NCI-H524 treated with DMSO at 0.1 percent for 48 hours (cell line): ENCODE measurements around the gene IRAK1.
"Not testable (repeated sequence)": the region's sequence is repeated elsewhere in the genome, so short reads cannot be mapped to it uniquely, and the experiment has no call there.

Experiments
- DNase-seq: peaks from one replicate; lab custom pipeline; 2025; lab: John Stamatoyannopoulos, UW

IRAK1 gene

GRCh38 chrX:153995504-153995903 lies 24.2 kb downstream of the IRAK1 start:
- no peak for DNase-seq

DNA sequence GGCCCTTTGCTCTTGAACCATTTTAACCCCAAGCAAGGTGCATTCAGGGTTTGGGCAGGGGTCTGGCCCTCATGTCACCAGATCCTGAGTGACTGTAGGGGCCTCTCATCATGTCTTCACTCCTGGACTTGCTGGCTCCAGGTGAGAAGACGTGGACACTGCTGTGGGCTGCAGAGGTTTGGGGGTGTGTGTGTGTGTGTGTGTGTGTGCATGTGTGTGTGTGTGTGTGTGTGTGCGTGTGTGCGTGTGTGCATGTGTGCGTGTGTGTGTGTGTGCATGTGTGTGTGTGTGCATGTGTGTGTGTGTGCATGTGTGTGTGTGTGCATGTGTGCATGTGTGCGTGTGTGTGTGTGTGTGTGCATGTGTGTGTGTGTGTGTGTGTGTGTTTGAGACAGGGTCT lies 25.3 kb downstream of the IRAK1 start:
- DNase-seq: not testable (repeated sequence)

DNA sequence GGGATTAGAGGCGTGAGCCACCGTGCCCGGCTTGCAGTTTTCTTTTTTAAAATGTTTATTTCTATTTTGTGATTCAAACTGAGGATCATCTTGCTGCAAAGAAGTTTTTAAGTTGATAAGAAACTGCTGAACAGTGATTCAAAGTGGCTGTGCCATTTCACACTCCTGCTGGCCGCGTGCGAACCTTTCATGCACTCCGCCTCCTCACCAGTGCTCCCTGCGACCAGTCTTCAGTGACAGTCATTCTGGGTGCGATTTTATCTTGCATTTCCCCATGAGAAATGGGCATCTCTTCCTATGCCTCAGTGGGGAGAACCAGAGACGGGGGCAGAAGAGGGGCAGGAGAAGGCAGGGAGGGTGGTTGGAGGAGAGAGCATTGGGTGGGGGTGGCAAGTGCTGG lies 25.7 kb downstream of the IRAK1 start:
- DNase-seq: no peak

GRCh38 chrX:153993079-153993478 lies 26.6 kb downstream of the IRAK1 start:
- peak; percentile 50 for DNase-seq

- DNase-seq: no peak
Measured at GRCh38 chrX:153992180-153992579, 27.5 kb downstream of the IRAK1 start.

- DNase-seq: no peak
Measured at GRCh38 chrX:153991013-153991580, 28.6 kb downstream of the IRAK1 start.

DNA sequence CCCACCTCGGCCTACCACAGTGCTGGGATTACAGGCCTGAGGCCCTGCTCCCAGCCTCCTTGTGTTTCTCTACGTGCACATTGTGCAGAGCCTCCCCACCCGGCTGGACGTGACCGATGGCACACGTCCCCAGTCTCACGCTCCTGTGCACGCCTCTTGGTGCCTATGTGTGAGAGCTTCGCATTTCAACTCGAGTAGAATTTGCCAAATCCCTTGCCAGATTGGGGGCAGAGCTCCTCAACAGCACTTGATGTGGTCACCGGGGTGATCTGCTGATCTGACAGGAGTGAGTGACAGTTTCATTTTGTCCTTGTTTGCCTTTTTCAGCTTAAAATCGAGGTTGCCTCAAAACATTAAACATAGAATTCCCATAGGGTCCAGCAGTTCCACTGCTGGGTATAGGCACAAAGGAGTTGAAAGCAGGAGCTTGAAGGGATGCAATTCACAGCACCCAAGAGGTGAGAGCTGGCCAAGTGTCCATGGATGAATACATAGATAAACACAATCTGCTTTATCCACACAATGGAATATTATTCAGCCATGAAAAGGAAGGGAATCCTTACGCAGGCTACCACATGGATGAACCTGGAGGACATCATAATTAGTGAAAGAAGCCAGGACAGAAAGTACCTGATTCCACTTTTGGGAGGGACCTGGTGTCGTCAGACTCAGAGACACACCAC lies 29.6 kb downstream of the IRAK1 start:
- no peak for DNase-seq

GRCh38 chrX:153988493-153988892 lies 31.2 kb downstream of the IRAK1 start:
- no peak for DNase-seq

DNA sequence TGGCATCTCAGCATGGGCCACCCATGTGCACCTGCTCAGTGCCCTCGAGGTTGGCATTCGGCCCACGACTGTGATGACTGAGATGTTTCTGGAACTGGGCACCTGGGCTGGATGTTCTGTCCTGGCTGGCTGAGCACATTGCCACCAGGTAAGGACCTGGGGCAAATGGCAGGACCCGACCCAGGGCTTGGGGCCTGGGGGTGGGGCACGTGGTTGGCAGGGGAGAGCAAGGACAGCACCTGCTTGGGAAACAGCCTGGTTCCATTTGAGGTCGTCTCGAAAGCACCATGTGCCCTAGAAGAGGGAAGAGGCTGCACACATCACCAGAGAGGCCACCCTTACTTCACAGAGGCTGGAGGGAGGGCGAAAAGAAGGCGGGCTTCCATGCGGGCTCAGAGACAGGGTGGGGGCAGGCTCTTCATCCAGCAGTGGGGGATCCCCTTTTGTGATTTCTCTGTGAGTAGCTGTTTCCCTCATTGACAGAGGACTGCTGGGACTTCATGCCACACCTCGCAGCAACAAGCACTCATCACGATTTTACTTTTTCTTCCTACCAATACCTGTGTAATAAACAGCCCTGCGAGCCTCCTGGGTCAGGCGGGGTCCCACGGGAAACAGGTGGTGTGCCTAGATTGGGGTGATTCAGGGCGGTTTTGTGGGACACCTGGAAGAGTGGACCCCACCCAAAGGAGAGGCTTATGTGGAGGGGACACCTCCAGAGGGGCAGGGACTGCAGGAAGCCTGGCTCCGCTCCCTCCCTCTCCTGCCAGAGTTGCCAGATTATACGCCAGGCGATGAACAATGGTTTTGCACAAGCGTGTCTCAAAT lies 35.1 kb downstream of the IRAK1 start:
- no peak for DNase-seq

GRCh38 chrX:153983321-153983801 lies 36.3 kb downstream of the IRAK1 start:
- DNase-seq: no peak

DNA sequence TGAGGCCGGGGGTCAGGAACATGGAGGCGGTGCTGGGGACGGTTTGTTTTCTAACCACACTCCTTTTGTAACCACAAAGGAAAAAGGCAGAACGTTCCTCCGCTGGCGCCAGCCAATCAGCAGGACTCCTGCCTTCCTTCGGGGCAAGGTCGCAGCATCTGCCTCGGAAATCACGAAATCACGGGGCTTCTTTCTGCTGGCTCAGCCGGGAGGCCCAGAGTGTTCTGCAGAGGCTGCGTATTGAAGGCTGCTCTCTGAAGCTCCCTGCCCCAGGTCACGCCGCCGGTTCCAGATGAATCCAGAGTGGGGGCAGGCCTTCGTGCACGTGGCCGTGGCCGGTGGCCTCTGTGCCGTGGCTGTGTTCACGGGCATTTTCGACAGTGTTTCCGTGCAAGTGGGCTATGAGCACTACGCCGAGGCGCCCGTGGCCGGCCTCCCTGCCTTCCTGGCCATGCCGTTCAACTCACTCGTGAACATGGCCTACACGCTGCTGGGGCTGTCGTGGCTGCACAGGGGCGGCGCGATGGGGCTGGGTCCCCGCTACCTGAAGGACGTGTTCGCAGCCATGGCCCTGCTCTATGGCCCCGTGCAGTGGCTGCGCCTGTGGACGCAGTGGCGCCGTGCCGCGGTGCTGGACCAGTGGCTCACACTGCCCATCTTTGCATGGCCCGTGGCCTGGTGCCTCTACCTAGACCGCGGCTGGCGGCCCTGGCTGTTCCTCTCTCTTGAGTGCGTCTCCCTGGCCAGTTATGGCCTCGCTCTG lies 37.8 kb downstream of the IRAK1 start:
- no peak for DNase-seq

DNA sequence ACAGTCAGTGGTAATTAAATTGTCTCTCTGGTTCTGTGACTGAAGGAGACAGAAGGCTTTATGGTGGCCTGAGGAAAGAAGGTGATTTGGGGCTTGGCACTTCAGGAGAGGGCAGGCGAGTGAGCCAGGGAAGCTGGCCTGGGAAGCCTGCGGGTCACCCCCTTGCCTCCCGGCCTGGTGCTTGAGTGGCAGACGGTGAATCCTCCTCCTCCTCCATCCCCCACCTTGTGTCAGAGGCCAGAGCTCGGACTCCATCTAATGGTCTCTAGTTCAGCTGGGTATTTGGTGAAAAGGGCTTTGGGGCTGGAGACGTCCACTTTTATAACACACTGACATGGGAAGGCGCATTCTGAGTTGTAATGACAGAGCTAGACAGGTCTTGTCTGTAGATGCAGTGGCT lies 38.5 kb downstream of the IRAK1 start:
- DNase-seq: no peak

DNA sequence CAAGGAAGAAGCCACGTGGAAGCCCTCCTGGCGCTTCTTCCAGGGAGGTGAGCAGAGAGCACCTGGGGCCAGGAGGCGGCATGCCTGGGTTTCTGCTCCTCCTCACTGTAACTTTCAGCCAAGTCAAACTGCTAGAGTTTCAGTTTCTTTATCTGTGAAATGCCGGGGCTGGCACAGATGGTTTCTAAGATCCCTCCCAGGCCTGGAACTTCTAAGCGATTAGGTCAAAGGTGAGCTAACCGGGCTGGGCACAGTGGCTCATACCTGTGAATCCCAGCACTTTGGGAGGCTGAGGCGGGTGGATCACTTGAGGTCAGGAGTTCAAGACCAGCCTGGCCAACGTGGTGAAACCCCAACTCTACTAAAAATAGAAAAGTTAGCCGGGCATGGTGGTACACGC lies 39.3 kb downstream of the IRAK1 start:
- DNase-seq: not testable (repeated sequence)

- DNase-seq: no peak
Measured at GRCh38 chrX:153974726-153975286, 44.9 kb downstream of the IRAK1 start.

DNA sequence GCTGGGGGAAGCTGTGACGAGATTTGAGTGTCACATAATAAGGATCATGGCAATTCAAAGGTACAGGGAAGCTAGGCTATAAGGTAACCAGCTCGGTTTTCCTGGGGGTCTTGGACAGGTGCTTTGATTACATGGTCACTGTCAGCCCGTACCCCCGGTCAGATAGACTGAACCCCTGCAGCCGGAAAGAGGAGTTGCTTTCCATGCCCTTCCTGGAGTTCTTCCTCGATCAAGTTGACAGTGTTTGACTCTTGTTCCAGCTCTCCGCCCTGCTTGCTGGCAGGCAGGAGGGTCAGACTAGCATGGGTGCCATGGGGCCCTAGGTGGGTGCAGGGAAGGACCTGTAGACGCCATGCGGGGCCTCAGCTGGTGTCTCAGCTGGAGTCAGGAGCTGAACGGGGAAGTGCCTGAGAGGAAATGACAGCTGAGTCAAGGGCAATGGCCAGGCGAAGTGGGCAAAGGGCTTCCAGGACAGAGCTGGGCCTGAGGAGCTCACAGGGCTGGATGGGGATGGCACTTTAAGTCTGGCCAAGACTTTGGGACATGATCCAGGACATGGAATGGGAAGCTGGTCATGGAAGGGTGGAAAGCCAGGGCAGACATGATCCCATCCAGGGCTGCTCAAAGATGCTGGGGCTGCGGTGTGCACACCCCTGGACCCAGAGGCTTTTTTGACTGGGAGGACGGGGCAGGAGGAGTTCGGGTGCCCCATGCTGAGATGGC lies 45.5 kb downstream of the IRAK1 start:
- no peak for DNase-seq

DNA sequence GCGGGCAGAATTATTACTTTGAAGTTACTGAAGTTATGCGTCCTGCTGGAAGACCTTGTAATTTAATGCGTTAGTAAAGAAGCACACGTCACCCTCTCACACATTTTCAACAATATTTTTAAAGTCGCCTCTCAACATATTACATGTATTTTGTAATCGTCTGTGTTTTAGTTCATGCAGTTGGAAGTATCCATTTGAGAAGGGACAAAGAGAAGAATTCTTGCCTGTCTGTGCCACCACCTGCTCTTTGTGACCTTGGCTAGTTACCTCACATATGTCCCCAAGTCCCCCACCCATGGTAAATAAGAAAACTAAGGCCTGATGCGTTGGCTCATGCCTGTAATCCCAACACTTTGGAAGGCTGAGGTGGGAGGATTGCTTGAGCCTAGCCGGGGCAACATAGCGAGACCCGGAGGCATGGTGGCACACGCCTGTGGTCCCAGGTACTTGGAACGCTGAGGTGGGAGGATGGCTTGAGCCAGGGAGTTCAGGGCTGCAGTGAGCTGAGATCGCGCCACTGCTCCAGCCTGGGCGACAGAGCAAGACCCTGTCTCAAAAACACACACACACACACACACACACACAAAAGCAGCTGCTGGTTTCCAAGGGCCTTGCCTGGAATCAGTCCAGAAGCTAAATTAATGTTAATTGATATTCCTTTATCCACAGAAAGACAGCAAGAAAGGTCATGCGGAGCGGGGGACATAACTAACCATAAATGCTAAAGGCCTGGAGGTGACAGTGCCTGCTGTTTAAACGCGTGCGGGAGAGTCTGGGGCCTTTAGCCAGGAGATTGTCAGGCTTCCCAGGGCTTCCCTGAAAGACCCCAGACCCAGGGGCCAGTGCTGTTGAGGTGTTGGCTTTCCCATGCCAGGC lies 46.3 kb downstream of the IRAK1 start:
- DNase-seq: no peak

- peak; percentile 62 for DNase-seq
Measured at GRCh38 chrX:153972368-153973126, 47.2 kb downstream of the IRAK1 start, which contains the start of gene TMEM187. TMEM187 (plus strand) TSS chrX:153972754; CDS start chrX:153982063, 9,309 bp downstream.

GRCh38 chrX:153971450-153972367 lies 48.0 kb downstream of the IRAK1 start, which contains the start of gene HCFC1:
HCFC1 (minus strand) TSS chrX:153971818; CDS start chrX:153970840, 978 bp downstream.
- peak; percentile 87 for DNase-seq
